ENCODE data around the gene PIK3AP1. TPM values are rescaled to one million over a fixed set of nuclear protein-coding genes. Genes with fewer than 3 reads are reported as not detected.
A peak's percentile ranks its signal among the peaks of the same experiment; 100 is the strongest.
"Not testable (repeated sequence)": the region's sequence is repeated elsewhere in the genome, so short reads cannot be mapped to it uniquely, and the experiment has no call there.

Gene PIK3AP1
- total RNA-seq, 2 experiments from 2014 or later, result 8.7 to 11.5 TPM

DNA sequence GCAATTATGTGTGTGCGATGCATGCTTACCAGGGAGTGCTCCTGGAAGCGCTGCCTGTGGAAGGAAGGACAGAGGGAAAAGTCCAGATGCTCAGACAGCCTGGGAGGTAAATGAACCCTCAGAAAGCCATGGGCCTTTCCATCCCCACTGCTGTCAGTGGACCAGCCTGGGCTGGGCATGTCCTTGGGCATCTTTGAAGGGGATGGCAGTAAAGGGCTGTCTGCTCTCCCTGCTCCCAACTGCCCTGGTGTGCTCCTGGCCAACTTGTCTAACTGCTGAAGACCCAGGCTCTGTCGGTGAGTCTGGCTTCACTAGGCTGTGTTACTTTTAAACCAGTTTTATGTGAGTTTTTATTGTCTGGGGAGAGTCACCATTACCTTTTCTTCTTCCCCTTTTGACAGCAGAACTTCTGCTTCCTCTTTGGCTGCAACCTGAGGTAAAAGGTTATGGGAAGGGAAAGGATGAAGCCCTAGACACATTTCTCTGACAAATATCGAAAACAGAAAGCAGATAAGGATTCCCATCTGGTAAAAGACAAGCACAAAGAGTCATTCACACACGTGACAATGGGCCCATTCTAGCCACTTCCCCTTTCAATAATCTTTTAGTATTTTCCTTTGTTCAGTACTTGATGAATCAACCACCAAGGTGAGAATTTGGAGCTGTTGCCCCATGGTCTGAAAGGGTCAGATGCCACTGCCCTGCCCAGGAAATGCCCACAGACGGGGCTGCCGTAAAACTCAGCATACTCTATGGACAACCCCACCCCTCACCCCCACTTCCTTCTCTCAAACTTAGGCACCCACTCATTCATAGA is 27.6 kb upstream of the PIK3AP1 start:
- Mint-ChIP-seq H3K4me1 (peaks cover 18% of the 10 kb centered on the region), H3K27ac (peak overlapping the region; percentile 54), H3K36me3 (no peaks in the 10 kb centered on the region), H3K4me3 (no peak overlapping the region), H3K9me3 (ENCODE audit: low read depth) (no peaks in the 10 kb centered on the region), H3K27me3 (peaks cover 4% of the 10 kb centered on the region)
- CTCF ChIA-PET, result interaction anchor here (0.8 to 1.6 kb wide), 2 partner anchors 31 to 108 kb away, joined by 3 to 6 read pairs; no protein-coding TSS in a partner anchor
- peak; percentile 43 for DNase-seq
- peak; percentile 77 for ATAC-seq

DNA sequence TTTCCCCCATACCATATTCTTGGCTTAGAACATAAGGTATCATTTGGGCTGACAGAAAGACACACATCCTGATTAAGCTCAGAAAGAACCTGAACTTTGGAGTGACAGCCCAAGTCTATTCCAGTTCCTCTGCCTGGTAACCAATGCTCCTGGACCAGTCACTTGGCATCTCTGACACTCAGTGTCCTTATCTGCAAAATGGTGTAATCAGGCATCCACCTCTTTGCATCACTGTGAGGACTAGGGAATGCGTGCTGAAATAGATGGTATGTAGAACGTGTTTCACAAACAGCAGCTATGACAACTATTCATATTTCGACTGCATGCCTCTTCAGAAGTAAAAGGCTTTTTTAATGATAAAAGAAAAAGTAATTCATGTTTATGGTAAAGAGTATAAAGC is 26.2 kb upstream of the PIK3AP1 start:
- ATAC-seq (no peak), DNase-seq (no peak)
- Mint-ChIP-seq H3K36me3 (no peaks in the 10 kb centered on the region), H3K27me3 (peaks cover 7% of the 10 kb centered on the region), H3K4me3 (no peak overlapping the region), H3K4me1 (peaks cover 18% of the 10 kb centered on the region), H3K27ac (no peak overlapping the region), H3K9me3 (ENCODE audit: low read depth) (no peaks in the 10 kb centered on the region)
- CTCF ChIA-PET, result interaction anchor here (0.8 to 1.0 kb wide), 3 partner anchors 16 to 106 kb away, joined by 3 read pairs; no protein-coding TSS in a partner anchor

DNA sequence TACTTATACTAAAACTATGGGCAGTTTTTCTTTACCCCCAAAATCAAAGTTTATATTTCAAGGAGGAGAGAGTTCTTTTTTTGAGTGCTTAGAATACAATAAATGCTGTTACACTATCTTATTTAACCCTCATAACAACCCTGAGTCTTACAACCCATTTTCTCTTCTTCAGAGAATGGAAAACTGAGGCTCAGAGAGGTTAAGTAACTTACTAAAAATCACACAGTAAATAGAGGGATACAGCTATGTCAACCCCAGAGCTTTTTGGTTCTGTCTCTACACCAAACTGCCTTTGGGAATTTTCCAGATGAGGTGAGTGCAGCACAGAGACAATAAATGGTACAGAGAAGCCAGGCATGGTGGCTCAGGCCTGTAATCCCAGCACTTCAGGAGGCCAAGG is 25.6 kb upstream of the PIK3AP1 start:
- Mint-ChIP-seq H3K4me1 (peaks cover 18% of the 10 kb centered on the region), H3K36me3 (no peaks in the 10 kb centered on the region), H3K9me3 (ENCODE audit: low read depth) (no peaks in the 10 kb centered on the region), H3K4me3 (no peak overlapping the region), H3K27ac (no peak overlapping the region), H3K27me3 (peaks cover 7% of the 10 kb centered on the region)
- no peak for ATAC-seq
- DNase-seq, result no peak
- CTCF ChIA-PET, result interaction anchor here (0.8 to 1.0 kb wide), 2 partner anchors 104 to 105 kb away, joined by 3 read pairs; no protein-coding TSS in a partner anchor

DNA sequence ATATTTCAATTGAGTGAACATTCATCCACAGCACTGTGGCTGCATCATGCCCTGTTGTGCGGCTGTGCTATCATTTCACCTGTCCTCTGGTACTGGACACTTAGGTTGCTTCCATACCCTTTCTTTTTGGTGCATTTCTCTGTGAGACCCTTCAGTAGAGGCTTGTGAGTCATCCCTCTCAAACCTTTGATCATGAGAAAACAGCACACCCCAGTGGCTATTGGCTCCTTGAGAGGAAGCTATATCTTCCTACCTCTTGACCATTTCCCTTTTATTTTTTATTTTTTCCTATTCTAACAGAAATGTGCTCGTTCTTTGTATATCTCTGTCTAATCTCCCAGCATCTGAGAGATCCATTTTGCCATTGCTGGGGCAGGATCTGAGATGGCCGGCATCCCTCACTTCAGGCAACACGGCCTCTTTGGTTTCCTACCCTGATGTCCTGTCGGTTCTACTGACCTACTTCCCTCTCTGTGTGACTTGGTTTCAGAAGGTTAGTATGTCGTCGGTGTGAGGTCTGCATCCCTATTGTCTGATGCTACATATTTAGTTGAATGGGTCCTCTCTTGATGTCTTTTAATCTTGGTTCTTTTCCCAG is 23.8 kb upstream of the PIK3AP1 start:
- peaks cover 18% of the 10 kb centered on the region for H3K4me1 Mint-ChIP-seq
- ATAC-seq (no peak), DNase-seq (no peak)
- CTCF ChIA-PET, result interaction anchor here (1.0 to 1.3 kb wide), 2 partner anchors 102 to 103 kb away, joined by 3 read pairs; no protein-coding TSS in a partner anchor
- no peak overlapping the region for H3K4me3 Mint-ChIP-seq
- H3K36me3 Mint-ChIP-seq, result no peaks in the 10 kb centered on the region
- peaks cover 7% of the 10 kb centered on the region for H3K27me3 Mint-ChIP-seq
- H3K27ac Mint-ChIP-seq, result no peak overlapping the region
- H3K9me3 Mint-ChIP-seq (ENCODE audit: low read depth), result no peaks in the 10 kb centered on the region

DNA sequence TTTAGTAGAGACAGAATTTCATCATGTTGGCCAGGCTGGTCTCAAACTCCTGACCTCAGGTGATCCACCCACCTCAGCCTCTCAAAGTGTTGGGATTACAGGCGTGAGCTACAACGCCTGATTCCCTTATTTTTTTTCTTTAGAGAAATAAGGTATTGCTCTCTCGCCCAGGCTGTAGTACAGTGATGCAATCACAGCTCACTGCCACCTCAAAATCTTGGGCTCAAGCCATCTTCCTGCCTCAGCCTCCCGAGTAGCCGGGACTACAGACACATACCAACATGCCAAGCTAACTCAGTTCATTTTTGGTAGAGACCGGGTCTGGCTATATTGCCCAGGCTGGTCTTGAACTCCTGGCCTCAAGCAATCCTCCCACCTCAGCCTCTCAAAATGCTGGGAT is 21.2 kb upstream of the PIK3AP1 start:
- H3K36me3 Mint-ChIP-seq; H3K27me3 Mint-ChIP-seq; ATAC-seq; H3K4me1 Mint-ChIP-seq; H3K4me3 Mint-ChIP-seq; DNase-seq; H3K27ac Mint-ChIP-seq; H3K9me3 Mint-ChIP-seq (ENCODE audit: low read depth): not testable (repeated sequence)
- CTCF ChIA-PET, result interaction anchor here (0.7 to 1.4 kb wide), 2 partner anchors 98 to 228 kb away, joined by 4 read pairs; partner anchors contain the start of gene TLL2

DNA sequence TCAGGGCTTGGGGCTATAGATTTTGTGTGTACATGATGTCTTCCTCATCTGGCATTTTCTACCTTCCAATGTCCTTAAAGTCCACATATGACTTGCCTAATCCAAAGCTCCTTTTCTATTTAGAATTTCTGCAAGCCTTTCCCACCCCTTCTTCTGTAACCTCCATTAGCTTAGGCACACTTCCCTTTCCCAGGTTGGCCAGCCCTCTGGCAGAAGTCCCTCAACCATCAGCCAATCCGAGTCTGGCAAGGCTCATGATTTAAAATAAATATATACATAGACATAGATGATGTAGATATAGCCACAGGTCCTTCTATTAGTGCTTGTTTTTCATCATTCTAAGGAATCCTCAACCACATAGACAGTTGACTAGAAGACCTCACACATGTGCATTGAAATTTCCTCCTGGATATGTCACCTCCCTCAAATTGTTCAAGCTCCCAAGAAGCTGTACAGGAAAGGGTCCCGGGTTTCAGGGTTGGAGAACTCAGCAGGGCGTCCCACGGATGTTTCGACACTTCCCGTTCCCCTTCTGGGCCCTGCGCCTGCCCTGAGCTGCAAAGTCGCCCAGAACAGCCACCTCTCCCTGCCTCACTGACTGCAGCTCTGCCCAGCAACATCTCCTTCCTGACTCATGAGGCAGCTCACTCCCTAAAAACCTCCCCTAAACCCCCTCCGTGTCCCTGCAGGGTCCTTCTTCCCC is 20.4 kb upstream of the PIK3AP1 start:
- CTCF ChIA-PET, result interaction anchor here (1.4 kb wide), 1 partner anchor 97 kb away, joined by 4 read pairs; no protein-coding TSS in a partner anchor

DNA sequence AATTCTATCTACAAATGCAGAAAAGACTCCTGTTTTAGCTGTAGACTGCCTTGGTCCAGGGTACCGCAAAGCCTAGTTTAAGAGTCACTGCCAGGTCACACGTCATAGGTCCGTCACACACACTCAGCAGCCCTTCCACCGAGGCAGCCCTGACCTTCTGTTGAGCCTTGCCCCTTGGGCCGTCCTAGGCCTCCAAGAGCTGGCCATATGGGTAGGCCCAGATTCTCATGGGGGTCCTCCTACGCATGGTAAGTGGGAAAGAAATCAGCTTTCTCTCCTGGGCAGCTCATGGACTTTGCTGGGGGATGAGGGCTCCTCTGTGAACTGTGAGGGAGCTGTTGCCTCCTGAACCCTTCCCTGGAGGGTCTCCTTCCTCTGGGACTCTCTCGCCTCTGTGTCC is 19.8 kb upstream of the PIK3AP1 start:
- Mint-ChIP-seq H3K9me3 (ENCODE audit: low read depth) (no peaks in the 10 kb centered on the region), H3K4me1 (peaks cover 6% of the 10 kb centered on the region), H3K27me3 (peaks cover 6% of the 10 kb centered on the region), H3K27ac (no peak overlapping the region), H3K4me3 (no peak overlapping the region), H3K36me3 (no peaks in the 10 kb centered on the region)
- ATAC-seq (no peak), DNase-seq (no peak)
- CTCF ChIA-PET, result no interaction called here

More for the DNA sequence above, 20.4 kb upstream of the PIK3AP1 start:
- DNase-seq, result no peak
- Mint-ChIP-seq H3K36me3 (no peaks in the 10 kb centered on the region), H3K4me3 (no peak overlapping the region), H3K27me3 (peaks cover 9% of the 10 kb centered on the region), H3K9me3 (ENCODE audit: low read depth) (no peaks in the 10 kb centered on the region), H3K4me1 (peaks cover 6% of the 10 kb centered on the region), H3K27ac (no peak overlapping the region)
- ATAC-seq, result no peak

DNA sequence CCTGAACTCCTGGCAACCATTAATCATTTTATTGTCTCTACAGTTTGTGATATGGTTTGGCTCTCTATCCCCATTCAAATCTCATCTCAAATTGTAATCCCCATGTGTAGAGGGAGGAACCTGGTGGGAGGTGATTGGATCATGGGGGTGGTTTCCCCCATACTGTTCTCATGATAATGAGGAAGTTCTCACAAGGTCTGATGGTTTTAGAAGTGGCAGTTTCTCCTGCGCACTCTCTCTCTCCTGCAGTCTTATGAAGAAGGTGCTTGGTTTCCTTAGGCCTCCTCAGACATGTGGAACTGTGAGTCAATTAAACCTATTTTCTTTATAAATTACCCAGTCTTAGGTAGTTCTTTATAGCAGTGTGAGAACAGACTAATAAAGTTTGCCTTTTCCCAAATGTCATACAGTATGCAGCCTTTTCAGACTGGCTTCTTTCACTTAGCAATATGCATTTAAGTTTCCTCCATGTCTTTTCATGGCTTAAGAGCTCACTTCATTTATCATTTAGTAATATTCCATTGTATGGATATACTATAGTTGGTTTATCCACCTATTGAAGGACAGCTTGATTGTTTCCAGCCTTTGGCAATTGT is 17.1 kb upstream of the PIK3AP1 start:
- H3K27ac Mint-ChIP-seq, DNase-seq: not testable (repeated sequence)
- CTCF ChIA-PET, result interaction anchor here (1.4 kb wide), 1 partner anchor 97 kb away, joined by 6 read pairs; no protein-coding TSS in a partner anchor

DNA sequence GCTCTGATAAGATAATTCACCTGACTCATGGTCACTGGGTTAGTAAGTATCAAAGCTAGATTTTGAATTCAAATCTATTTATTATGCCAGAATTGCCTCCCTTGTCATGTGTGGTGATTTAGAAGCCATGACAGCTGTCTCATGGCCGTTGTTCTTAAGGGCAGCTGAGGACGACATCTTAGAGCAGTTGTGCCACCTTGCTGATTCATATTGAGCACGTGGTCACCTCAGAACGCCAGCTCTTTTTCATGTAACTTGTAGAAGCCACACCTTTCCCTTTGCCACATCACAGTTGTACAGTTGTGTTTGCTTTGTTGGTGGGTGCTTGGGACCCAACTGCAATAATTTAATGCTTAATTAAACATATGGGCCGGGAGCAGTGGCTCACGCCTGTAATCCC is 4.3 kb upstream of the PIK3AP1 start:
- Mint-ChIP-seq H3K27me3 (no peaks in the 10 kb centered on the region), H3K9me3 (ENCODE audit: low read depth) (no peaks in the 10 kb centered on the region), H3K36me3 (no peaks in the 10 kb centered on the region), H3K27ac (no peak overlapping the region), H3K4me3 (no peak overlapping the region), H3K4me1 (peaks cover 15% of the 10 kb centered on the region)
- ATAC-seq (no peak), DNase-seq (no peak)
- CTCF ChIA-PET, result interaction anchor here (1.5 kb wide), 1 partner anchor 84 kb away, joined by 7 read pairs; no protein-coding TSS in a partner anchor

More for the DNA sequence above, 17.1 kb upstream of the PIK3AP1 start:
- not testable (repeated sequence) for H3K36me3 Mint-ChIP-seq; H3K4me3 Mint-ChIP-seq; H3K27me3 Mint-ChIP-seq; H3K9me3 Mint-ChIP-seq (ENCODE audit: low read depth); ATAC-seq; H3K4me1 Mint-ChIP-seq

DNA sequence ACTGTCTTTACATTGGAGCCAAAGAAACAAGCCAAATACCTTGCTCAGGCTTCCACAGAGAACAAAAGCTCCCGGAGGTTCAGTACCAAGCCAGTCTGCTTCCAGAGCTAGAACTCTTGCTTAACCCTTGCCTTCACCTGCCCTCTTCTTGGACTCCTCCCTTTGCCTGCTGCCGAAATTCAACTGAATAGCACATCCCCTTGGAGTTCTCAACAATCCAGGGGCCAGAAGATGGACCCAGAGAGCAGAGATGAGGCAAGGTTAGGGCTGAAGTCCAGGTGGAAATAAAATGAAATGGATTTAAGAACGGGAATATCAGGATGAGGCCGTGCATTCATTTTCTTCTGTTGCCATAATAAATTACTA is 876 bp upstream of the PIK3AP1 start:
- DNase-seq (no peak), ATAC-seq (no peak)
- H3K4me3 Mint-ChIP-seq, result peak overlapping the region; percentile 72
- peaks cover 39% of the 10 kb centered on the region for H3K4me1 Mint-ChIP-seq
- peak overlapping the region; percentile 79 for H3K27ac Mint-ChIP-seq
- CTCF ChIA-PET, result interaction anchor here (0.7 to 2.5 kb wide), 4 partner anchors 67 to 324 kb away, joined by 3 to 18 read pairs (median 3); no protein-coding TSS in a partner anchor
- H3K27me3 Mint-ChIP-seq, result no peaks in the 10 kb centered on the region
- H3K9me3 Mint-ChIP-seq (ENCODE audit: low read depth), result no peaks in the 10 kb centered on the region
- H3K36me3 Mint-ChIP-seq, result peaks cover 3% of the 10 kb centered on the region

DNA sequence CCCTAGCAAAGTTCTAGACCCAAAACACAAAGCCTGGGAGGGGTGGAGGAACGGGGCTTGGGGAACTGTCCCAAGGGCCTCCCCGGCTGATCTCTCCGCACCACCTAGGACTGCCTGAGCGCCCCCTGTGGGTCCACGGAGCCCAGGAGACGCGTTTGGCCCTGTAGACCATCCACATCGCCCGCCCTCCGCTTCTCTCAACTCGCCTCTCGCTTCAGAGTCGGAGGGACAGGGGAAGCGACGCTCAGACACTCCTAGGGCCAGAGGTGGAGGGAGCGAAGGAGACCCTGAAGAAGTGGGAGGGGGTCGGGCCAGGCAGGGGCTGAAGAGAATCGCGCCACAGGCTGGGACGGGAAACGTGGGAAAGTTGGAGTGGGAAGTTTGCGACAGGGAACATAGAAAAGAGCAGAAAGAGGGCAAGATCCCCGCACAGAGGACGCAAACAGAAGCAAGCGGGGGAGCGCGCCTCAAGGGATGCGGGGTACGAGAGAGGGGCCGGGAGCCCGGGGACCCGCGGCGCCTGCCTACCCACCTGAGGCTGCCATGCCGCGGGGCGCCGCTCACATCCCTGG is 378 bp downstream of the PIK3AP1 start:
- CTCF ChIA-PET, result interaction anchor here (0.8 to 2.5 kb wide), 3 partner anchors 78 to 323 kb away, joined by 3 to 18 read pairs (median 3); no protein-coding TSS in a partner anchor
- Mint-ChIP-seq H3K36me3 (peaks cover 3% of the 10 kb centered on the region), H3K4me3 (peak overlapping the region; percentile 98), H3K9me3 (ENCODE audit: low read depth) (no peaks in the 10 kb centered on the region), H3K4me1 (peaks cover 39% of the 10 kb centered on the region), H3K27me3 (no peaks in the 10 kb centered on the region), H3K27ac (peak overlapping the region; percentile 85)
- ATAC-seq (peak; percentile 68), DNase-seq (peak; percentile 76)

DNA sequence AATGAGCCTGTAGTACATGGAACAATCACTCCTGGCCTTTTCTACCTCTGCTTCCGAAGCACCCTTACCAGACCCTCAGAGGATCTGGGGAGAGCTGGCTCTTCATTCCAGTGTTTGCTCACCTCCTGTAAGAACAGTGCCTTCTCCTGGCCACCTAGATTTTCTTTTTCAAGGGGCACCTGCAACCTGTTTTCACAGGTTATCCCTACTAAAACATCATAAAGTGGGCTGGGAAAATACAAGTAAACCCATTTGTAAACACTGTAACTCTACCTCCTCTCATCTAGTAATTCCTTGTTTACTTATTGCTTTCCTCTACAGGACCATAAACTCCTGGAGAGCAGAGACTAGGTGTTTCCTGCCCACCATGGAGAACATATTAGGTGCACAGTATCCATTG is 1.1 kb downstream of the PIK3AP1 start:
- H3K27ac Mint-ChIP-seq, result peak overlapping the region; percentile 34
- no peaks in the 10 kb centered on the region for H3K9me3 Mint-ChIP-seq (ENCODE audit: low read depth)
- peaks cover 3% of the 10 kb centered on the region for H3K36me3 Mint-ChIP-seq
- H3K4me3 Mint-ChIP-seq, result peak overlapping the region; percentile 98
- peaks cover 40% of the 10 kb centered on the region for H3K4me1 Mint-ChIP-seq
- ATAC-seq (no peak), DNase-seq (no peak)
- no peaks in the 10 kb centered on the region for H3K27me3 Mint-ChIP-seq
- CTCF ChIA-PET, result interaction anchor here (1.1 to 3.0 kb wide), 2 partner anchors 76 to 78 kb away, joined by 7 to 10 read pairs; no protein-coding TSS in a partner anchor
